Measurements from ENCODE around the gene CDON.
"Not testable (repeated sequence)": the region's sequence is repeated elsewhere in the genome, so short reads cannot be mapped to it uniquely, and the experiment has no call there.

CDON gene

DNA sequence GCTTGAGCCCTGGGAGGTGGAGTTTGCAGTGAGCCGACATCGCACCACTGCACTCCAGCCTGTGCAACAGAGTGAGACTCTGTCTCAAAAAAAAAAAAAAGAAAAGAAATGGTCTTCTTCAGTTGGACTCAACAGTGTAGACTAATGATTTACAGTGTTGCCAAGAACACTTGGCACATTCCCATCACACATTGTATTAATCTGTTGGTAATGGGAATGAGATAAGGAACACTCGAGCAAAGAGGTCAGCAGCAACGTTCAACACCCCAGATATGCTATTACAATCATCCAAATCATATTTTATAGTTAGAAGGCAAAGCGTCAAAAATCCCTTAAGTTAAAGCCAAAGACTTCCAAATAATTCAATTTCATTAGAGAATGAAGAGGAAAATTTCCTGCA lies 14.5 kb downstream of the CDON start:
- DNase-seq (ENCODE audit: low spot score), result no peak

DNA sequence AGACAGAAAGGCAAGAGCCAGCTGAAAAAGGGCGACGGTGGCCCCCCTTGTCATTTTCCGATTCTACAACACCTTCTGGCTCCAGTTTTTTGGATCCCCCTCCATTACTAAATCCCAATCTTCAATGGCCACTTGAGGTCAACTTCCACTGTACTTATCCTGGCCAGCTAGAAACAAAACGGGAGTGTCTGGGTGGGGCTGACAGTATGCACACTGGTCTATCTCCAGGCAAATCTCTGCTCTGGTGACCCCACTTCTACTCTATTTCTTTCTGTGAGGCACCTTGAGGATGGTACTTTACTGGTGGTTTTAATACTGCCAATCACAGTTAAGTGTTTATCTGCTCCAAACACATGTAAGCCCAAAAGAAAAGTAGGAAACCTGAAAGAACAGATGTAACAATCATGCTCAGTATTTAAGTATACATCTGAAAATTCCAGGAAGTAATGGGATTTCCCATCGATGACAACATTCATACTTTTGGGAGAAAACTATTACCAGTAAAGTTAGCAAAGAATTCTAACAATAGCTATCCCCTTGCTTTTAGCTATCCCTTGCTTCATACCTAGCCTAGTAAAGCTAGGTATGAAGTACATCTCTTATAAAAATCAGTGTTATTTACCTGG lies 16.0 kb downstream of the CDON start:
- no peak for DNase-seq (ENCODE audit: low spot score)

DNA sequence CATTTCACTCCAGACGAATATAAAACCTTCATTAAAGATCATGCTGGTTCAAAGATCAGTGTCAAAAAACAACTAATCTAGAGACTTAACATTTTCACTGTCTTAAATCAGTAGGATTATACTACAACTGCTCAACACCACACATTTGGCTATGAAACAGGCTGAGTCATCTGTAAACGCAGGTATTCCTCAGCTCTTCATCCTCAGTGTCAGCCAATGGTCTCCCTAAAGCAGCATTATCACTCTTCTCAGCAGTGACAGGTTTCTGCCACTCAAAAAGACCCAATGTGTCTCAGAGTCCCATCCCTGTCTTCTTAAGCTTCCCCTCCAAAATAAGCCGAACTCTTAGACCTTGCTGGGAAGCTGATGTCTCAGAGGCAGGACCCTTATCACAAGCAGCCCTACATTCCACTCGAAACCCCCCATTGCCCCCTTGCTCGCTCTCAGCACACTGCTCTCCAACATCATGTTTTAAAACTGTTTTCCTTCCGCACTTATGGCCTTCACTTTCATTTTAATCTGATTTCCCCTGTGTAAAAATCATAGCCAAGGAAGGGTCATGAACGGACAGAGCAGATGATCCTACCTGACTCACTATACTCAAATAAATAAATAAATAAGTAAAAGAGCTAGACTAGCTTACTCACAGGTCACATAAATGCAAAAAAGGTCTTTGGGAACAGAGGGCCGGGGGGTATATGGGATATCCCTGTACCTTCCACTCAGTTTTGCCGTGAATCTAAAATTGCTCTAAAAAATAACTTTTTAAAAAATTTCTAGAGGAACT lies 23.0 kb downstream of the CDON start:
- DNase-seq (ENCODE audit: low spot score), result no peak

DNA sequence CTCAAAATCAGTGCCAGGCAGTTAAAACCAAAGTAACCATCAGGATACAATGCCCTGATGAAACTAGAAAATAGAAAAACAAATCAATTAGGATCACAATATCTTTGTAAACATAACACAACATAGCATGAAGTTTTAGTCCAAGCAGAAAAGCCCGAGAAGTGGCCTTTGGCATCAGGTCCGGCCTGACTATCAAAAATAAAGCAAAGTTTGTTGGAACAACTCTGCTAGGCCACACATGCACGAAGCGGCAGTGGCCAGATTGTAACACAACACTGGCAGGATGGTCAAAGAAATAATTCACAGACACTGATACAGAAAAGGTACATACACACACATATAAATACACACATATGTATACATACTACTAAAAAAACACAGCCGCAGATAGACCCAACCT lies 26.9 kb downstream of the CDON start:
- no peak for DNase-seq (ENCODE audit: low spot score)

DNA sequence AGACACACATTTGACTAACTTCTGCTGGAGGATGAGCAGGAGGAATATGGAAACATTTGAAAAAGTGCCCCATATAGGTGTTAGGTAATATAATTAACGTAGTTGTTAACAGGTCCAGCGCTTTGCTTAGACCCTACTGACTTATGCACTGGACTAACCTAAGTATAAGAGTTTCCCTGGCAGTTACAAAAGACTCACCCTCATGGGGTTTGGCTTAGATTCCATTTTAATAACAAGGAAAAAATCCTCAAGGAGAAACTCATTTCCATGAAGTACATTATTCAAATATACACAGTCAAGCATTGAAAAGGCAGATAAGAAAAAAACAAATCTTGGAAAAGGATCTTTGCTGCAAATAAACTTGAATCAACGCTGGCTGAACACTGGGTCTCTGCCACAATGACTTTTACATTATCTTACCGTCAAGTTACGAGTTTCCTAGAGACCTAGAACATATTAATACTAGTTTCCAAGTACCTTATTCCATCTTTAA lies 27.7 kb downstream of the CDON start:
- DNase-seq (ENCODE audit: low spot score), result no peak

DNA sequence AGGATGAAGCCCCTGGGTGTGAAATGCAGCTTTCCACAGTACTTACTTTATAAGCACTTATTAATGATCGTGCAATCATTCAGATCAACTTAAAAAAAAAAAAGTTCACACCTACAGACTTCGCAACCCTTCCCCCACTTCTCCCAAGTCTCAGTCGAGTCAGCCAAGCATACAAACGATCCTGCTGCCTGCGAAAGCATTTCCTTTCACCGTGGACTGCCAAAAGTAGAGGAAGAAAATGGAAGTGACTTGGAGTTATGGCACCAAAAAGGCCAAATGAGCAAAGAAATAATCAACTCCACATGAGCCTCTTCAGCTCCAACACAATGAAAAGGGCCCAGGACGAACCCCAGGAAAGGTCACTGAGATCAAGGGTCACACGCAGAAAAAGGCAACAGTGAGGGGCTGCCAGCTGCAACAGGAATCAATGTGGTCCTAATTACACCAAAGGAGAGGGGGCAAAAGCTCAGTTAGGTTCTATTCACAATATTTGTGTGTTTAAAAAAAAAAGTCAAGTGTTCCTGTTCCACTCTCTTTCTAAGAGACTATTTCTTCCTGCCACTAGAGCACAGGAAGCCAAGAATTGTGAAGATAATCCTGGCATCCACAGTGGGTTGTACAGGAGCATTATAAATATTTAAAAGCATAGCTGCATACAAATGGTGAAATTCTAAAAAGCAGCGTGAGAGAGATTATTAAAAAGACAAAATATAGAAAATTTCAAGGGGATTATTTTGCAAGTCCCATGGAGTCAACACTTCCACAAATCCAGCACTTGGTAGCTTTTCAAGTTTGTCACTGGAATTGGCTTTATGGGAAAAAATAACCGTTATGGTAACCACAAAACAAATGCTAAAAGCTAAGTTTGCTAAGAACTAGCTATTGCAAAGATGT lies 28.4 kb downstream of the CDON start:
- no peak for DNase-seq (ENCODE audit: low spot score)

DNA sequence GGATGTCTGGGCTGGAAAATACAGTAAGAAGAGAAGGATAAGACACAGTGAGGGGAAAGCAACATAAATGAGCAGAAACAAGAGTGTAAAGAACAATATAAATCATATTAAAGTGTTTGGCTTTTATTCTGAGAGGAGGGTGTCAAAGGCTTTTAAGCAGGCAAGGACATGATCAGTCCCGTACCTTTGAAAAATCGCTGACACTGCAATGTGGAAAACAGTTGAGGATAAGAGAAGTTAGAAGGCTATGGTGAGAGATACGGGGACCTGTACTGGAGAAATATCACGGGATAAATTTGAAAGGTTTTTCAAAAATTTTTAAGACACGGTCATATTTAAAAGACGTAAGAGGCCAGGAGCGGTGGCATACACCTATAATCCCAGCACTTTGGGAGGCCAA lies 30.3 kb downstream of the CDON start:
- DNase-seq (ENCODE audit: low spot score), result no peak

DNA sequence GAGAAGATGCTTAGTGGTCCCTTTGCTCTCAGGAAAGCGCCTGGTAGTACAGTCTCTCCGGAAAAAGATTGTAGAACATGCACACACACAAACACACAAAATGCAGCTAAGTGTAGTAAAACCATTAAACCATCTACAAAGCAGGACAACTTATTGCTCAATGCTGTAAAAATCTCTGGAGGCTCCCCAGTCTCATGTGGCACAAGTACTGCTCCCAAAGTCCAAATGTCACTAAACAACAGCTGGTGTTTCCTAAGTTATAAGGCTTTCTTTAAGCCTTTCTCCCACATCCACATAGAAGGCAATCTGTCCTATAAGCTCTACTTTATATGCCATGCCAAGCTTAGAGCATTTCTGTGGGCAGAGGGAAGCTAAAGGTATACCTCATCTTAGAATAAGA lies 32.9 kb downstream of the CDON start:
- no peak for DNase-seq (ENCODE audit: low spot score)

DNA sequence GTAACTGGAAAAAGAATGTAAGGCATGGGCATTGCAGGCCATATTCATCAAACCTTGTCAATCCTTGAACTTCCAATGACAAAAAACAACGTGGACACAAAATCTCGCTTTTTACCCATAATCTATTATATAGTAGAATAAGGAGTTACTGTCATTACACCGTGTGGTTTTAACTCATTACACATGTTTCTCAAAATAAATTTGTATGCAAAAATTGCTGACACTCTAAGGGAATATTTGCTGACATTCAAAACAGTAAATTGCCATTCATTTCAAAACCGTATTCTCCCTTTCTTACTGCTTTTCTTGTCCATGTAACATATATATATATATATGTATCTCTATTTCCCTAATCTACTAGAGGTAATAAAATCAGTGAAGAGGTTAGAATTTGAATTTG lies 33.4 kb downstream of the CDON start:
- no peak for DNase-seq (ENCODE audit: low spot score)

DNA sequence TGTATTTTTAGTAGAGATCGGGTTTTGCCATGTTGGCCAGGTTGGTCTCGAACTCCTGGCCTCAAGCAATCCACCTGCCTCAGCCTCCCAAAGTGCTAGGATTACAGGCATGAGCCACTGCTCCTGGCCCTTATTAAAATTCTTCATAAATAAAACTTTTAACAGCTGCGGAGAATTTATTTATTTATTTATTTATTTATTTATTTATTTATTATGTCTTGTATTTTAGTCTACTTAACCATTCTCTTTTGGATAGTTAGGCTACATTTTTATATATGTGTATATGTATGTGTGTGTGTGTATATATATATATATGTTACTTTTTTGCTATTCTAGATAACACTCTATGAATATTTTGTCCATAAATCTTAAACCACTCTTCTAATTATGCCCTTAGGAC lies 34.1 kb downstream of the CDON start:
- DNase-seq (ENCODE audit: low spot score), result not testable (repeated sequence)

DNA sequence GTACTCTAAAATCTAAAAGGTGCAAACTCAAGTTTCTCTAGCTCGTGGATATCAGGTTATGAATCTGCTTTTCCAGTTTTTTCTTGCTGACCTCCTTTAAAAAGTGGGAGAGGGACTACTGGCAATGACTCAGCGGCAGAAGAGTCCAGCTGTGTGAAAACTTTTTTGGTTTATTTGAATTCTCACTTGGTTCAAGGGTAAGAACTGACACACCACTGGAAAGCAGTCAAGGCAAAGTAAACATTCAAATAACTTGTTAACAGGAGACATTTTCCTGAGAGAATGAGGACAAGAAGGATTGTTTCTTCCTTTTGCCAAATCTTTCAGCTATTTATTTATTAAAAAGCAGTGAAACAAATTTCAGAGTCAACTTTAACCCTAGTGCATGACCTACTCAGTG lies 36.1 kb downstream of the CDON start:
- DNase-seq (ENCODE audit: low spot score), result no peak

DNA sequence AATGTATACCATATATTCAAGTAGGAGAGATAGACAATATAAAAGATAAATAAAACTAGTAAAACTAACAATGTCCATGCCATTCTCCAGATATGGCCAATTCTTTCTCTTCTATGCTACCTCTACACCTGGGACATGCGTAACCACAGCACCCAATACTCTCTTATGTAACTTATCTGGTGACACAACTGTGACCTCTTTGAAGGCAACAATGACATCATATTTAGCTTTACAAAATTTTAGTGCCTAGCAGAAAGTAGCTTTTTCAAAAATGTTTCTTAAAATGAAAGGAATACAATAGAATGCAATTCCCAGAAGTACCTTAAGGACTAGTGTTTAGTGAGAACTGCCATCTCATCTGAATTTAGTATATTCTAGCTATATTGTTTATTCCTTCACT lies 36.8 kb downstream of the CDON start:
- no peak for DNase-seq (ENCODE audit: low spot score)

DNA sequence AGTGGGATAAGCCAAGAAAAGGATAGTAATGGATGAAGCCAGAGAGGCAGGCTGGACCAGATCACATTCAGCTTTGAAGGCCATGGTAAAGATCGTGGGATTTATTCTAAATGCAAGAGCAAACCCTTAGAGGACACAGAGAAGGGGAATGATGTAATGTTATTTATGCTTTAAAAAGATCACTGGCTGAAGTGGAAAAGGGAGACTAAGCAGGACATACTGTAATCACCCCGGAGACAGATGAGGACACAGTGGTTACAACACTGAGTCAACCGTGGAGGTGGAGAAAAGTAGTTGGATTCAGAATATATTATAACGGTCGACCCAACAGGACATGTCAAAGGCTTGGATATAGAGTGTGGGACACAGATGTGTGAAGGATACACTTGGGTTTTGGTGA lies 38.5 kb downstream of the CDON start:
- no peak for DNase-seq (ENCODE audit: low spot score)

DNA sequence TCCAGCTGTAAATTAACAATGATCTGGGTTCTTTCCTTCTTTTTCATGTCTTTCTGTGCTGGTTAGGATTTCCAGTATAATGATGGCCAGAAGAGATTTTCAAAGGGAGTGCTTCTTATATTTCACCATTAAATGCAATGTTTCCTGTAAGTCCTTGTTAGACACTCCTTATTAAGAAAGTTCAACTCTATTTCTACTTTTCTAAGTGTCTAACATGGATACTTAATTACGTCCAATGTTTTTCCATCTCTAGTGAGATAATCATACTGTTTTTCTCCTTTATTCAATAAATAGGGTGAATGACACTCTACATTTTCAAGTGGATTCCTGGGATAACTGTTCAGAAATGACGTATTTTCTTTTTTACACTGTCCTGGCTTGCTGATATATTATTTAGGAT lies 49.8 kb downstream of the CDON start:
- no peak for DNase-seq (ENCODE audit: low spot score)

DNA sequence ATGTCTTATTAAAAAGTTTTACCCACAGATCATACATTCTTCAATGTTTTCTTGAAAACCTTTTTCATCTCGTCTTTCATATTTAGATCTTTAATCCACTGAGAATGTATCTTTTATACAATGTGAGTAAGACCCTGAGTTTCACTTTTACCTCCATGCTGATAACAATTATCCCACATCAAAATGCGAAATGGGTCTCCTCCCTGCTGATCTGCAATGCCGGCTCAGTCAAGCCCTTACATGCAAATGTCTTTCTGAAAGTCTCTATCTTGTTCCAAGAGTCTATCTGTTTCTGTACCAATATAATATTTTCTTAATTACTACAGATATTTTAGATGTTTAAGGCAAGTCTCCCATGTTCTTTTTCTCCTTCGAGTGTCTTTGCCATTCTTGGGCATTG lies 50.9 kb downstream of the CDON start:
- DNase-seq (ENCODE audit: low spot score), result no peak

DNA sequence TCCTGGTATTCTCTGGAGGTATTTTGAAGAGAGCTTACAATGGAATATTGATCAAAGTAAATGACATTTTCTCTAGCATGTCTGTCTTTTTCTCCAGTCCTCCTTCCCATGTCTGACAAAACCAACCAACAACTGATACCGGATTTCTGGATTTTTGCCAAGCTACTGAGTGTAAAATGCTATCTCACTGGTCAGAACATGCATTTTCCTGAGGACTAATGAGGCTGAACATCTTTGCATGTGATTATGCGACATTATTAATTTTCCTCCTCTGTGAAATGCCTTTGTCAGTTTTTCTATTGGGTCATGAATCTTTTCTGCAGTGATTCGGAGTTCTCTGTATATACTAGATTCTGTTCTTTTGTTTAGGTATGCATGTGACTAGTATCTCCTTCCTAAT lies 51.4 kb downstream of the CDON start:
- no peak for DNase-seq (ENCODE audit: low spot score)

DNA sequence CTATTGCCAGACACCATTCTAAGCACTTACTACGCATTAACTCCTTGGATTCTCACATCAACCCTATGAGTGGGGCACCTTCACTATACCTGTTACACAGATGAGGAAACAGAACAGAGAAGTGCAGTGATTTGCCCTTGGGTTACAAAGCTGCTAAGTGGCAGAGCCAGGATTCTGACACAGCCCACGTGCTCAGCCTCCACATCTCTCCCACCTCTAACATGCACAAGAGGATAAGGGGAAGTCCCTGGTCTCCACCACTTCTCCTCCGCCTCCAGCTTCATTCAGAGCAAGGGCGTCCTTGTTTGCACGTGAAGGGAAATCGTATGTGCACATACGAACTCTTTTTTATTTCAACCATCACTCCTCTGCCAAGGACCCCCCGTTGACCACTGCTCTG lies 53.7 kb downstream of the CDON start:
- no peak for DNase-seq (ENCODE audit: low spot score)

DNA sequence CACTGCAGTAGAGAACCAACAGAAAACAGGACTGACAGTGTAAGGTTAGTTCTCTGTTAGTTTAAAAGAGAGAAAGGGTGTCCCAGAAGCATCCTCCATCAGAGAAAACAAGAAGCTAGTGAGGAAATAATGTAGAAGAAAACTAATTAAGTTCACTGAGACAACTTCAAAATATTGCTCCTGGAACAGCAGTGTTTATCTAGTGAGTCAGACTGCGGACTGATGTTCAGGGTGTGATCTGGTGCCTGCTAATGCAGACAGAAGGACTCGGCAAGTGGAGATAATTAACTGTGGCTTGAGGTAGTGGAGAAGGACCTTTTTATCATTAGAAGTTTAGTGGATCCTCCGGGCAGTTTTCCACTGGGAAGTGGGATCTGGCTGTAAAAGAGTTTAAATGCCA lies 55.4 kb downstream of the CDON start:
- peak; percentile 62 for DNase-seq (ENCODE audit: low spot score)

DNA sequence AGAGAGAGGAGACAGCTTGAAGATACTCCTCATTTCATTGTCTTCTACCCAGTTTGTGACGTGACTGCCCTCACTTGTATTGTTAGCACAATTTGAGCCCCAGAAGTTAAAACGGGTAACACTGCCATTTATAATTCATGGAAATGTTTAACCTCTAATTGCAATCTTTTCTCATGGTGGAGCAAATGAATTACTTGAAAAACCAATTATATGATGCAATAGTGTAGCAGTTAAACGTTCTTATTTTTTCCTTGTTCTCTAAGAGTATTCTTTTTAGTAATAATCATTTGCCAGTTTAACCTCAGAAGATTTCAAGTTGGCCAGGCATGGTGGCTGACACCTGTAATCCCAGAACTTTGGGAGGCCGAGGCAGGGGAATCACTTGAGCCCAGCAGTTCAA lies 56.6 kb downstream of the CDON start:
- no peak for DNase-seq (ENCODE audit: low spot score)

DNA sequence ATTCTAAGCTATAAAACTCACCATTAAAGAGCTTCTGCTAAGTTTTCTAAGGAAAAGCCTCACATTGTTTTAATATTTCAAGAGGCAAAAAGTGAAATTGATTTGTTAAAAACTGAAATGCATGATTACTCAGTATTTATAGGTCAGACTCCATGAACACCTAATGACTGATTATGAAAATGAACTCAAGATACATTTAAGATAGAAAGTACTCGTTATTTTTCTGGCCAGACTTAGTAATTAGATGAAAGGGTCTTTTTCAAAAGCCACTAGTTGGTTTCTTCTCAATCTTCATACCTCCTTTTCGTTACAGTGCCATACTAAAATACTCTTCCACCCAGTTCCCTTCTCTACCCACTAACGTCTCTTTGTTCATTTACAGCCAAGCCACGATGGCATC lies 60.5 kb downstream of the CDON start:
- no peak for DNase-seq (ENCODE audit: low spot score)

DNA sequence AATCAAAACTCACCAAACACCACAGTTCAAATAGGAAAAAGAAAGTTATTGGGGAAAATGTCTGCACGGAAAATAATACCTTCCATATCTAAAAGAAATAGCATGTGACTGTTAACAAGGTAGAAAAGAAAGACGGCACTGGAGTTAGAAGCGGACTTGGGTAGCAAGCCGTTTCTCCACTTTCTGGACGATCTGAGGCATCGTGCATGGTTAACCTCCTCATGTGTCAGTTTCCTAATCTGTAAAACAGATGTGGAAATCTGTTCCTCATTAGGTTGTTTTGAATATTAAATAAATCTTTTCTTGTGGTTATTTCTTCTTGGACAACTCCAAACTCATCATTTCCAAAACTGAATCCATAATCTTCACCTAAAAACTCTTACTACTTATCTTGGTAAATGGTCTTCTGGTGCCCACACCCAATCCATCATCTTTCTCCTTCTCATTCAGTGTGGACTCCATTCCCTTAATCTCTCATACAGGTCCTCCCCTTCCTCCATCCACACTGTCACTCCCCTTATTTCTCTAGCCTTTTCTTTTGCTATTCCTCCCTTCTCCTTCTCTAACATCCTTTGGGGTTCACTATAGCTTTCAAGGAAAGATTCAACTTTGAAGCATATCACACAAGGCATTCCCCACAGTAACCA lies 63.3 kb downstream of the CDON start:
- DNase-seq (ENCODE audit: low spot score), result no peak

DNA sequence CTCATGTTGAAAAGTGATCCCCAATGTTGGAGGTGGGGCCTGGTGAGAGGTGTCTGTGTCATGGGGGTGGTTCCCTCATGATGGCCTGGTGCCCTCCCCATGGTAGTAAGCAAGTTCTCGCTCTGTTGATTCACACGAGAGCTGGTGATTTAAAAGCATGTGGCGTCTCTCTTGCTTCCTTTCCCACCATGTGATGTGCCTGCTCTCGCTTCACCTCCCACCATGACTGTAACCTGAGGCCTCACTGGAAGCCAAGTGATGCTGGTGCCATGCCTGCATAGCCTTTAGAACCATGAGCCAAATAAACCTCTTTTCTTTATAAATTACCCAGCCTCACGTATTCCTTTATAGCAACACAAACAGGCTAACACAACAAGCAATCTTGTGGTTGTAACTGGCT lies 64.4 kb downstream of the CDON start:
- no peak for DNase-seq (ENCODE audit: low spot score)
